IMR-90 (cell line): ENCODE measurements around the gene B4GALNT2. TPM values are rescaled to one million over a fixed set of nuclear protein-coding genes. Genes with fewer than 3 reads are reported as not detected.

Experiments used
- ATAC-seq: fragments of 200-7000 bp; cut with Tn5 transposase; 2 replicates; pipeline ENCODE4 v1.9.1; 2020; ENCODE audit warnings: low read depth, mild to moderate bottlenecking, moderate library complexity
- BruUV-seq: library from RNA; stranded (reverse); fragments of 400-500 nt; replicated peaks from 2 replicates; lab custom pipeline; 2021; lab: Mats Ljungman, UMichigan
- CTCF ChIA-PET: fragments of 300-600 bp; formaldehyde crosslinking; extraction: SDS; loops from one replicate; lab custom pipeline; 2021; ENCODE audit warnings: antibody characterized with exemption; lab: Yijun Ruan, JAX
- POLR2A ChIA-PET: fragments of 300-600 bp; sonication (Branson Sonifier 250); formaldehyde crosslinking; loops from one replicate; lab custom pipeline; 2022; ENCODE audit warnings: antibody characterized with exemption; ENCODE audit not compliant: unreplicated experiment; lab: Charles Lee
- DNase-seq: peaks from one replicate; pipeline ENCODE4 v3.0.0; 2013
- H2AFZ ChIP-seq: replicated peaks from 2 replicates; pipeline ENCODE3; 2013; ENCODE audit warnings: low read length, mild to moderate bottlenecking; ENCODE audit not compliant: poor library complexity
- H2AK5ac ChIP-seq: 2 replicates; pipeline ENCODE4 v1.6.1; 2013; ENCODE audit warnings: low read depth, low read length, inconsistent platforms
- H2AK9ac ChIP-seq: replicated peaks from 2 replicates; pipeline ENCODE3; 2013; ENCODE audit warnings: mild to moderate bottlenecking, low read depth, low read length, moderate library complexity; ENCODE audit not compliant: poor library complexity
- H2BK120ac ChIP-seq: 2 replicates; pipeline ENCODE4 v1.6.1; 2013; ENCODE audit warnings: low read depth, low read length, inconsistent platforms
- H2BK15ac ChIP-seq: 3 replicates; pipeline ENCODE4 v1.6.1; 2013; ENCODE audit warnings: low read depth, low read length, inconsistent platforms
- H2BK20ac ChIP-seq: 2 replicates; pipeline ENCODE4 v1.6.1; 2013; ENCODE audit warnings: low read depth, mild to moderate bottlenecking, inconsistent platforms, low read length, moderate library complexity
- H2BK5ac ChIP-seq: 2 replicates; pipeline ENCODE4 v1.6.1; 2013; ENCODE audit warnings: mild to moderate bottlenecking, low read depth, low read length, inconsistent platforms; ENCODE audit not compliant: poor library complexity, severe bottlenecking
- H3K14ac ChIP-seq: replicated peaks from 2 replicates; pipeline ENCODE4 v1.6.1; 2013; ENCODE audit warnings: low read depth, low read length, inconsistent platforms
- H3K18ac ChIP-seq: 2 replicates; pipeline ENCODE4 v1.6.1; 2013; ENCODE audit warnings: low read depth, low read length, control low read depth
- H3K23ac ChIP-seq: 2 replicates; pipeline ENCODE4 v1.6.1; 2013; ENCODE audit warnings: low read depth, low read length, inconsistent platforms
- H3K27ac ChIP-seq: 2 replicates; pipeline ENCODE4 v1.5.1; 2013; ENCODE audit warnings: mild to moderate bottlenecking, control low read depth, low read length; ENCODE audit not compliant: insufficient read depth
- H3K27me3 ChIP-seq: 2 replicates; pipeline ENCODE4 v1.6.1; 2013; ENCODE audit warnings: low read length; ENCODE audit not compliant: control insufficient read depth, insufficient read depth
- H3K36me3 ChIP-seq: 2 replicates; pipeline ENCODE4 v1.6.1; 2013; ENCODE audit warnings: low read length, mixed read lengths; ENCODE audit not compliant: control insufficient read depth, insufficient read depth
- H3K4ac ChIP-seq: 2 replicates; pipeline ENCODE4 v1.6.1; 2013; ENCODE audit warnings: low read depth, low read length, inconsistent platforms
- H3K4me1 ChIP-seq: 2 replicates; pipeline ENCODE4 v1.6.1; 2013; ENCODE audit warnings: low read length, mixed read lengths; ENCODE audit not compliant: control insufficient read depth, insufficient read depth
- H3K4me2 ChIP-seq: 2 replicates; pipeline ENCODE4 v1.6.1; 2013; ENCODE audit warnings: low read depth, mild to moderate bottlenecking, control low read depth, low read length, moderate library complexity
- H3K4me3 ChIP-seq: 2 replicates; pipeline ENCODE4 v1.5.1; 2013; ENCODE audit warnings: low read depth, mild to moderate bottlenecking, control low read depth, low read length, moderate library complexity; ENCODE audit not compliant: insufficient read depth
- H3K56ac ChIP-seq: 2 replicates; pipeline ENCODE4 v1.6.1; 2013; ENCODE audit warnings: low read length, inconsistent platforms; ENCODE audit not compliant: insufficient read depth; ENCODE audit errors: extremely low read depth
- H3K79me1 ChIP-seq, 2 experiments: 2 replicates each; pipeline ENCODE4 v1.6.1; 2013; ENCODE audit warnings: low read length in 2 of 2, inconsistent platforms in 1 of 2, low read depth in 1 of 2
- H3K9ac ChIP-seq: 2 replicates; pipeline ENCODE4 v1.6.1; 2013; ENCODE audit warnings: low read depth, low read length, control low read depth
- H3K9me1 ChIP-seq: 2 replicates; pipeline ENCODE4 v1.6.1; 2013; ENCODE audit warnings: low read length, inconsistent platforms; ENCODE audit not compliant: insufficient read depth
- H3K9me3 ChIP-seq: 2 replicates; pipeline ENCODE4 v1.6.1; 2013; ENCODE audit warnings: low read length; ENCODE audit not compliant: control insufficient read depth, insufficient read depth
- H4K20me1 ChIP-seq: 2 replicates; pipeline ENCODE4 v1.6.1; 2013; ENCODE audit warnings: low read length, inconsistent platforms; ENCODE audit not compliant: insufficient read depth
- H4K5ac ChIP-seq: 2 replicates; pipeline ENCODE4 v1.6.1; 2013; ENCODE audit warnings: mild to moderate bottlenecking, low read depth, low read length, control low read depth
- H4K8ac ChIP-seq, 2 experiments: 2 replicates each; pipeline ENCODE4 v1.6.1; 2013; ENCODE audit warnings: low read depth in 2 of 2, low read length in 2 of 2, control low read depth in 1 of 2, inconsistent platforms in 1 of 2
- H4K91ac ChIP-seq: 2 replicates; pipeline ENCODE4 v1.6.1; 2013; ENCODE audit warnings: low read depth, low read length, inconsistent platforms; ENCODE audit not compliant: insufficient read depth
- BHLHE40 ChIP-seq: fragments of 150-350 bp; IDR thresholded peaks from 2 replicates; pipeline ENCODE4 v1.6.1; 2016; ENCODE audit warnings: mild to moderate bottlenecking, low read depth, low read length
- CEBPB ChIP-seq: IDR thresholded peaks from 2 replicates; pipeline ENCODE4 v1.6.1; 2012; ENCODE audit warnings: low read depth, low read length, improper control_type of control experiment
- CHD1 ChIP-seq: IDR thresholded peaks from 2 replicates; pipeline ENCODE4 v1.6.1; 2012; ENCODE audit warnings: low read depth, low read length, improper control_type of control experiment
- FOS ChIP-seq: fragments of 150-350 bp; IDR thresholded peaks from 2 replicates; pipeline ENCODE4 v1.6.1; 2016; ENCODE audit warnings: low read depth, low read length
- MAFK ChIP-seq: IDR thresholded peaks from 2 replicates; pipeline ENCODE4 v1.6.1; 2012; ENCODE audit warnings: low read depth, low read length, improper control_type of control experiment
- MAZ ChIP-seq: IDR thresholded peaks from 2 replicates; pipeline ENCODE4 v1.6.1; 2012; ENCODE audit warnings: low read depth, mild to moderate bottlenecking, low read length, improper control_type of control experiment, moderate library complexity, borderline replicate concordance
- MXI1 ChIP-seq: IDR thresholded peaks from 2 replicates; pipeline ENCODE4 v1.6.1; 2012; ENCODE audit warnings: low read depth, mild to moderate bottlenecking, low read length, moderate library complexity, borderline replicate concordance
- POLR2A ChIP-seq: IDR thresholded peaks from 2 replicates; pipeline ENCODE4 v1.6.1; 2012; ENCODE audit warnings: mild to moderate bottlenecking, low read depth, low read length
- RAD21 ChIP-seq: IDR thresholded peaks from 2 replicates; pipeline ENCODE4 v1.6.1; 2012; ENCODE audit warnings: low read length, improper control_type of control experiment
- RCOR1 ChIP-seq: IDR thresholded peaks from 2 replicates; pipeline ENCODE4 v1.6.1; 2012; ENCODE audit warnings: mild to moderate bottlenecking, low read length, improper control_type of control experiment; ENCODE audit not compliant: insufficient replicate concordance
- SMC3 ChIP-seq: fragments of 150-350 bp; IDR thresholded peaks from 2 replicates; pipeline ENCODE4 v1.6.1; 2016; ENCODE audit warnings: low read depth, mild to moderate bottlenecking, antibody characterized with exemption, low read length, moderate library complexity
- USF2 ChIP-seq: fragments of 150-350 bp; IDR thresholded peaks from 2 replicates; pipeline ENCODE4 v1.6.1; 2017; ENCODE audit warnings: mild to moderate bottlenecking, antibody characterized with exemption, low read length, low read depth
- WGBS, 2 experiments: methylation state at CpG; one replicate each; pipeline versions ENCODE4 v1.1.5 to v1.1.7; 2013; ENCODE audit warnings: missing lambda C conversion rate in 2 of 2; ENCODE audit not compliant: insufficient read length in 1 of 2; ENCODE audit errors: extremely low coverage in 2 of 2; 5-methylcytosine and 5-hydroxymethylcytosine counted together
- dilution Hi-C: fragments of 300-500 bp; cut with HindIII; formaldehyde crosslinking; loops from one replicate; pipeline ENCODE4 v1.14.3; 2018; ENCODE audit warnings: low sequenced_read_pairs; ENCODE audit not compliant: unreplicated experiment
- in situ Hi-C: fragments of 300-500 bp; cut with MboI; formaldehyde crosslinking; loops from 3 replicates; pipeline ENCODE4 v1.14.3; 2019; ENCODE audit warnings: low sequenced_read_pairs, inconsistent platforms, mixed read lengths
- intact Hi-C: fragments of 100-400 bp; cut with micrococcal nuclease; formaldehyde crosslinking; loops from 2 replicates; pipeline ENCODE4 v1.10.0; 2022
- polyA plus RNA-seq, 3 experiments: library from polyadenylated mRNA; depleted of rRNA; stranded (reverse); fragments of >200 nt; gene quantifications; 2 replicates each; pipeline ENCODE4 v1.2.3, GENCODE V29; 2012; ENCODE audit warnings: low replicate concordance in 1 of 3
- total RNA-seq: library from RNA; depleted of rRNA; stranded (reverse); fragments of >200 nt; gene quantifications from 2 replicates; pipeline ENCODE4 v1.2.3, GENCODE V29; 2012

B4GALNT2 gene
- total and polyA plus RNA-seq, 2 of the 4 experiments (the other 2 are of a cell fraction) = not detected

GRCh38 chr17:49165143-49165542 lies 32.6 kb downstream of the B4GALNT2 start:
- H2AK5ac ChIP-seq = no peak overlapping the region
- ATAC-seq = no peak
- H3K36me3 ChIP-seq = no peaks in the 10 kb centered on the region
- no peaks in the 10 kb centered on the region for H3K4me1 ChIP-seq
- no peak for DNase-seq
- H3K27me3 ChIP-seq = peaks cover 62% of the 10 kb centered on the region
- no peak overlapping the region for H3K4me2 ChIP-seq
- H3K18ac ChIP-seq = no peak overlapping the region
- in situ Hi-C loops (no loop called here), intact Hi-C loops (no loop called here), dilution Hi-C loops (no loop called here)
- H2BK5ac ChIP-seq = no peak overlapping the region
- peaks cover 5% of the 10 kb centered on the region for H3K9me3 ChIP-seq
- no peak overlapping the region for H3K4ac ChIP-seq
- no peak overlapping the region for H3K9ac ChIP-seq
- H3K56ac ChIP-seq = no peak overlapping the region
- no peak overlapping the region for H2BK20ac ChIP-seq
- no peak overlapping the region for H2AK9ac ChIP-seq
- no peak overlapping the region for H4K91ac ChIP-seq
- no peaks in the 10 kb centered on the region for H3K79me1 ChIP-seq
- ChIA-PET POLR2A (no interaction called here), CTCF (interaction anchor here (1.2 kb wide), 1 partner anchor 15 kb away, joined by 3 read pairs; no protein-coding TSS in a partner anchor)
- H3K4me3 ChIP-seq = no peak overlapping the region
- H3K14ac ChIP-seq = no peak overlapping the region
- no peak overlapping the region for H2BK15ac ChIP-seq
- H3K23ac ChIP-seq = no peak overlapping the region
- 73% methylated on average over 2 of the region's 2 CpGs; no CpG with 5 or more reads in 1 of the 2 experiments for WGBS, 2 experiments
- no peak overlapping the region for H4K5ac ChIP-seq
- H3K9me1 ChIP-seq = no peaks in the 10 kb centered on the region
- H2AFZ ChIP-seq = no peak overlapping the region
- TF ChIP-seq CHD1 (no peak), MXI1 (no peak), RAD21 (no peak), CEBPB (no peak), MAFK (no peak), BHLHE40 (no peak), FOS (no peak), USF2 (no peak), MAZ (no peak), RCOR1 (no peak), SMC3 (no peak), POLR2A (no peak)
- no TSS peak for BruUV-seq
- H2BK120ac ChIP-seq = no peak overlapping the region
- no peak overlapping the region for H3K27ac ChIP-seq
- no peak overlapping the region for H4K8ac ChIP-seq
- no peaks in the 10 kb centered on the region for H4K20me1 ChIP-seq
